GM21381 (cell line): ENCODE results near the gene OSGEPL1.
"Not testable (repeated sequence)": the region's sequence is repeated elsewhere in the genome, so short reads cannot be mapped to it uniquely, and the experiment has no call there.

Experiments
- ATAC-seq: cut with Tn5 transposase; IDR thresholded peaks from one replicate; pipeline ENCODE4 v1.9.1; 2021; ENCODE audit warnings: mild to moderate bottlenecking, moderate library complexity; ENCODE audit not compliant: unreplicated experiment

Gene OSGEPL1

GRCh38 chr2:189762551-189763298 is at the start of gene OSGEPL1:
Gene OSGEPL1, minus strand, starts transcription at chr2:189762792. Its CDS starts 1,152 bp downstream, at chr2:189761640.
- peak; percentile 96 for ATAC-seq

- no peak for ATAC-seq
These were observed 40.8 kb upstream of the OSGEPL1 start for GRCh38 chr2:189803431-189803830.

GRCh38 chr2:189802396-189802912 is 39.9 kb upstream of the OSGEPL1 start:
- no peak for ATAC-seq

GRCh38 chr2:189799531-189799930 is 36.9 kb upstream of the OSGEPL1 start:
- ATAC-seq: no peak

GRCh38 chr2:189799030-189799331 is 36.4 kb upstream of the OSGEPL1 start:
- no peak for ATAC-seq

- ATAC-seq: peak; percentile 77
These were observed 35.9 kb upstream of the OSGEPL1 start for GRCh38 chr2:189798312-189799029.

- ATAC-seq: no peak
These were observed 35.3 kb upstream of the OSGEPL1 start for GRCh38 chr2:189797902-189798301.

- no peak for ATAC-seq
These were observed 31.7 kb upstream of the OSGEPL1 start for GRCh38 chr2:189794310-189794709.

GRCh38 chr2:189791338-189792042 is 28.9 kb upstream of the OSGEPL1 start:
- ATAC-seq: no peak

- ATAC-seq: peak; percentile 94
These were observed 21.6 kb upstream of the OSGEPL1 start, which contains the start of the genes ORMDL1 and PMS1 for GRCh38 chr2:189783927-189784867. Gene ORMDL1, minus strand, starts transcription at chr2:189784339. Its CDS starts 1,744 bp downstream, at chr2:189782595. Gene PMS1, plus strand, starts transcription at chr2:189784450. Its CDS starts 7,360 bp downstream, at chr2:189791810.

GRCh38 chr2:189783451-189783926 is 20.9 kb upstream of the OSGEPL1 start:
- peak; percentile 9 for ATAC-seq

- ATAC-seq: no peak
These were observed 19.7 kb upstream of the OSGEPL1 start for GRCh38 chr2:189782221-189782671.

- ATAC-seq: no peak
These were observed 9.6 kb upstream of the OSGEPL1 start for GRCh38 chr2:189772212-189772611.

GRCh38 chr2:189770590-189771322 is 8.2 kb upstream of the OSGEPL1 start:
- no peak for ATAC-seq

- ATAC-seq: no peak
These were observed 1.5 kb upstream of the OSGEPL1 start for GRCh38 chr2:189763908-189764661.

- ATAC-seq: no peak
These were observed 402 bp downstream of the OSGEPL1 start for GRCh38 chr2:189762229-189762550.

GRCh38 chr2:189760154-189760553 is 2.4 kb downstream of the OSGEPL1 start:
- ATAC-seq: not testable (repeated sequence)

- ATAC-seq: no peak
These were observed 6.2 kb downstream of the OSGEPL1 start for GRCh38 chr2:189756311-189756952.
